GM12892 (cell line): ENCODE results near the gene CCR7.

ENCODE experiments used
- POLR2A ChIP-seq: IDR thresholded peaks from 2 replicates; pipeline ENCODE4 v1.6.1; 2011; ENCODE audit warnings: low read depth, low read length, control low read depth
- POLR2AphosphoS5 ChIP-seq: IDR thresholded peaks from 2 replicates; pipeline ENCODE4 v1.6.1; 2011; ENCODE audit warnings: low read depth, low read length, control low read depth
- TAF1 ChIP-seq: IDR thresholded peaks from 2 replicates; pipeline ENCODE4 v1.6.1; 2011; ENCODE audit warnings: low read depth, mild to moderate bottlenecking, control low read depth, low read length, borderline replicate concordance

DNA sequence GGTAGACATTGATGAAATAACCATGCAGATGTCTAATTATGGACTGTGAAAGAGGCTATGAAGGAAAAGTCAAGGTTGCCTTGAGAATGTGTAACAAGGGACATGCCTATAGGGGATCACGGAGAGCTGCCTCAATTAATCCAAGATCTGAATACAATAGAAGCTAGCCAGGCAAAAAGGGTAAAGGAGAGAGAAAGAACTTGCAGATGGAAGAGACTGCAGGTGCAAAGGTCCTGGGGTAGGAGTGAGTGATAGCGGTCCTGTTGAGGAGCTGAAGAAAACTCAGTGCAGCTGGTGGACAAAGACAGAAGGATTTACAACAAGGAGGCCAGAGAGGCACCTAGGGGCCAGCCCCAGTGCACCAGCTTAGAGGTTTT, 48.0 kb downstream of the CCR7 start:
- TF ChIP-seq POLR2A (no peak), POLR2AphosphoS5 (no peak), TAF1 (no peak)
